Testis (tissue), 2 donors: ENCODE results near the gene BACH2.

Source experiments
- CTCF ChIP-seq, 3 experiments: fragments of 450-650 bp in 2 of 3; fragments of 200-600 bp in 1 of 3; sonication (generic) in 1 of 3; IDR thresholded peaks; one replicate each; pipeline ENCODE4 v1.5.1; 2016 to 2019; ENCODE audit warnings: antibody characterized with exemption in 3 of 3, mild to moderate bottlenecking in 2 of 3, moderate library complexity in 1 of 3
- POLR2A ChIP-seq: fragments of 450-650 bp; IDR thresholded peaks from one replicate; pipeline ENCODE4 v1.6.1; 2017; ENCODE audit warnings: antibody characterized with exemption, mild to moderate bottlenecking, moderate library complexity

- TF ChIP-seq CTCF (IDR thresholded peaks at IDR 0.05) (no peak), POLR2A (no peak)
Measured at GRCh38 chr6:90204327-90205056, 92.2 kb downstream of the BACH2 start.
